GM18498 (cell line): ENCODE results near the gene STAT1.

Experiments
- ATAC-seq: cut with Tn5 transposase; IDR thresholded peaks from one replicate; pipeline ENCODE4 v1.9.1; 2021; ENCODE audit warnings: mild to moderate bottlenecking, moderate library complexity; ENCODE audit not compliant: unreplicated experiment

STAT1 gene

DNA sequence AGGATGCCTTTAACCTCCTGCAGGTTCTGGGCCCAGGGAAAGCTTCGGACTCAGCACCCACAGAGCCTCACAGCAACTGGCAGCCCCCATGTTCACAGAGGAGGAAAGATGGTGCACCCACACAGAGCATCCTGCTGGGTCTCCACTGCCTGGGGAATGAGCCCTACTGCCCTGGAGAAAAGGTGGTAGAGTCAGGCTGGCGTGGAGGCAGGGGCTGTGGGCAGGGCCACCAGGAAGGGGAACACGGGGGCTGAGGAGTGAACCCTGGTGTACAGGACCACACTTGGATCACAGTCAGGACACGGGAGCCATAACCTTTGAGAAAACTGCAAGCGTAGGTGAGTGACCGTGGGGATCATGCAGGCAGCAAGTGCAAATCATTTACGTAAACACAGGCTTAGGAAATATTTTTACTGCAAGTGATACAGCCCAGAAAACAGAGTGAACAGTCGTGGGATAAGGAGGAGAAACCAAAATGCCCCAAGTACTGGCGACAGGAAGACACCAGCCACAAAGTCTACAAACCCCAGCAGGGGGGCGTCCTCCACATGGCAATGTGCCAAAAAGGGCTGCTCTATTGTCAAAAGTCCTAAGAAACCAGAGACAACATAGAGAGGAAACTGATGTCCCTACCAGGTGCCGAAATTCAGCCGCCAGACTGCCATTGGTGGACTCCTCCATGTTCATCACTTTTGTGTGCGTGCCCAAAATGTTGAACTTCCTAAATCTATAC, 27.6 kb downstream of the STAT1 start:
- no peak for ATAC-seq

DNA sequence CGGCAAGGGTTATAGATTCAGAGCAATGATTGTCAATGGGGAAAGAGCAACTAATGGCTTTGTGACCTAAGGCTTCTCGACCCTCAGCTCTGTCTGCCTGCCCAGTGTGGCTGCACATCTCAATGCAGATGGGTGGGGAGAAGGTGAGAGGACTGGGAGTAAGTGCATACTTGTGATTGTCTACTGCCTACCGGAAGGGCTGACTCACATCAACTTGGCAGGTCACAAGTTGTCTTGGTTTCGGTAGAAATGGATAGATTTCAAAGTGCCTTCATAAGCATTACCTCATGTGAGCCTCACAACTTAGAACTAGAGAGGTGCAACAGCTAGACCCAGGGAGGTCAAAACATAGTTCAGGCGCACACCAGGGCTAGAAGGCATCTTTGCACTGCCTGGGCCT, 29.4 kb downstream of the STAT1 start:
- ATAC-seq, result no peak

GRCh38 chr2:190982262-190983034, 31.5 kb downstream of the STAT1 start:
- no peak for ATAC-seq

GRCh38 chr2:190981733-190982132, 32.2 kb downstream of the STAT1 start:
- no peak for ATAC-seq

- ATAC-seq, result no peak
Observed at GRCh38 chr2:190981333-190981732, 32.6 kb downstream of the STAT1 start.

DNA sequence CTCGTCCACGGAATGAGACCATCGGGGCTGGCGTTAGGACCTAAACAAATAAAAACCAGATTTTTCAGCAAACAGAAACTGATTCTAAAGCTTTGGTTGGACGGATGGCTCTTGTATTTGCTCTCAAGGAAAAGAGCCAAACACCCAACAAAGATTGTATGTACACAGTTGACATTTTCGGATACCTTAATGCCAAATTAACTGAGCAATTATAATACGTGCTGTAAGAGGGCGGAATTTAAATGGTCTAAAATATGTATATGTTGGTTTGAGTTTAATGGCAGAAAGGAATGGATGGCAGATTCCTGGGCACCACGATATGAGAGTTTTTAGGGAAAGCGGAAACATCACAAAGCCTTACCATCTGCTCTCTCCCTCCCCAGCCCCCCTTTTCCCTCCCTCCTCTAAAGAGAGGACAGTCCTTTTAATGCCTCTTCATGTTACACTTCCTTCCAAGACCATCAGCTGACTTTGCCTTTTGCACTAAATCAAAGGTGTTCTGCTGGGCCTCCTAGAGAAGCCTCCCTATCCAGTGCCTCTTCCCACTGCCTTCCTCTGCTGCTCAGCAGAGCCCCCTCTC, 33.3 kb downstream of the STAT1 start:
- ATAC-seq, result no peak

DNA sequence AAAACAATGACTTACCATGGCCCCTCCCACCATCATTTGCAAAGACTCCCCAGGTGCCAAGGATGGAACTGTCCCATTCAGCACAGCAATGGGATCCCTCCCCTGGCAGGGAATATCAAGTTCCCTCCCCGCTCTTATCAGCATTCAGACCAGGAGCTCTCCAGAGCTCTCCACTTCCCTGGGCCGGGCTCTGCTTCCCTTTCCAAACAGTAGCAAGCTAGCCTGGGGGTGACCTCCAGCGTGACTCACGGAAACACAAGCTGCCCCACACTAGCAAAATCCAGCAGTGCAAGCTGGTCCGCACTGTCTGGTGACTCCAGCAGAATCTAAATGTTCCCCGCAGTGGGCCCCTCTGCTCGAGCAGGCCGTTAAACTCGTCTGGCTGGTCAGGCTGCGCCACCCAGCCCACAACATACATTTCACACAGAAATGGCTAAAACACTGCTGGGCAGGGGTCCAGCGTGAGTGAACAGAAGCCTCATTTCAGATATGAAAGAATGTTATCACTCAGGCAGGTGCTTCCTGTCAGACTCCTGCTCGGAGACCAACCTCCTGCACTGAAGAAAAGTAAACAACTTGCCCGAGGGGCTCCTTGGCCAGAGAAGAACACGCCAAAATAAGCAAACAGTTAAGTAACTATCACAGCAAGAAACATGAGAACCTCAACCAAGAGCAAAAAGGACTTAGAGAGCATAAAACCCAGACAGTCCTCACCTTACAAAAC, 33.9 kb downstream of the STAT1 start:
- ATAC-seq, result no peak

- ATAC-seq, result no peak
Observed at GRCh38 chr2:190978389-190979053, 35.5 kb downstream of the STAT1 start.

GRCh38 chr2:190977505-190977904, 36.5 kb downstream of the STAT1 start:
- no peak for ATAC-seq

GRCh38 chr2:190976521-190976920, 37.5 kb downstream of the STAT1 start:
- no peak for ATAC-seq

- no peak for ATAC-seq
Observed at GRCh38 chr2:190974629-190975361, 39.2 kb downstream of the STAT1 start.

DNA sequence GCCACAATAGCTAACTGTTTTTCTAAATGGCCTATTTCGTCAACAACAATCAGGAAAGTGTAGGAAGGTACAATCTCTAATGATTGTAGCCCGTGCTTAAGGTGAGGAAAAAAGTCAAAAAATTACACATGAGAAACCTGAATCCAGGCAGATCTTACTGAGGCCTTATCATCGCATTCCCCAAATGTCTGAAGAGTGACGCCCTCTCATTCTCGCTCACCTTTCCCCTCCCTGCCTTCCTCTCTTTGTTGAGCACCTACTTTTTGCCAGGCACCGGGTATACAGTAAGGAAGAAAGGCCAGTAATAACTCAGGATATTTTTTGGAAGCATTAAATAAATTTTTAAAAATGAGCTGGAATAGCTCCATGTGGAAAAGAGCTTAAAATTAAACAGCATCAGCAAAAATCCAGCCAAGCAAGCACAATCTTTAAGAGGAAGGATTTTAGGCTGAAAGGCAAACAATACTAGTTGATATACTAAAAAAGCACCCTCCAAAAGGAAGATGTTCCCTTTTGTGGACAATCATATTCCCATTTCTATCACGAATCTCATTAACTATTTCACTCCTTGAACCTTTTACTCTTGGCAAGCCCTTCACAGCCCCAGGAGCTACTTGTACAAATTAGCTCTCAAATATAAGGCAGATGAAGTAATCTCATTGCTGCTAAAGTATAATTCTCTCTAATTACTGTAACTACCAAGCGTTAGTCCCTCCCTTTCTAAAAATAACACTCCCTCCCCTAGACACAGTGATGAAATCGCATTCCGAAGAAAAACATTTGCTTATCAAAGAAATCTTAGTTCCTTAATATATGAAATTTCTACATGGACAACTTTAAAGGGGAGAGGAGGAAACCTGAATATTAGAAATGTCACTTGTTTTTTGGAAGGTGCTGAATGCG, 40.0 kb downstream of the STAT1 start:
- ATAC-seq, result no peak

DNA sequence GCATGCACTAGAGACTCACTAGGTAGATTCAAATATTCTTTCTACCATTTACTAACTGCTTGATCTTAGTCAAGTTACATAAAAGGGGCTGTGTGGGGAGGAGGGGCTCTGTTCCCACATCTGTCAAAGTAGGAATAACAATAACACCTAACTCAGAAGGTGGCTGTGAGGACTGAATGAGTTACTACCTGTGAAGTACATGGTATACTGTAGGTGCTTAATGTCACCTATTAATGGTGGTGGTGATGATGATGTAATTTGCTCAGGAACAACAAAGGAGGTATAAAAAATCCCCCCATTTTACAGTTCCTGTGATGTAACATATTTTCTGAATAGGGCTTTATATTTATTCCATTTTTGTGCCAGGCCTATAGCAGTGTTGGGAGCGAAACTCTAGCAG, 40.7 kb downstream of the STAT1 start:
- no peak for ATAC-seq

DNA sequence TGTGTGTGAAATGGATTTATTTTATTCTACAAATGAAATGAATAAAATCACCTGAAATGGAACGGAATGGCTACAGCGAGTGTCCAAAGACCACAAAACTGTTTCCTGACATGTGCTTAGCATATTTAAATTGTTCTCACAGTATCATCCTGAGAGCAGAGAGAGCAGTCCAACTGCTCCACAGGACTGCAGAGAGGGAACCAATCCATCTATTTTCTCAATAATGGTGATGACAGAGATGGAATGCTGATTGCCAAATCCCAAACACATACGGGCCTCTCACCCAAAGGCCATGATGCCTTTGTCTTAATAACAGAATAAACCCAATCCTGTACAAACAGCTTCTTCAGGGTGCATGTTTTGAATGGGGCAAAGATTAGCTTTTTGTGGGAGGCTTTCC, 41.1 kb downstream of the STAT1 start:
- no peak for ATAC-seq

- no peak for ATAC-seq
Observed at GRCh38 chr2:190972213-190972612, 41.8 kb downstream of the STAT1 start.

- ATAC-seq, result no peak
Observed at GRCh38 chr2:190970873-190971506, 43.0 kb downstream of the STAT1 start.

GRCh38 chr2:190970160-190970559, 43.8 kb downstream of the STAT1 start:
- ATAC-seq, result no peak

DNA sequence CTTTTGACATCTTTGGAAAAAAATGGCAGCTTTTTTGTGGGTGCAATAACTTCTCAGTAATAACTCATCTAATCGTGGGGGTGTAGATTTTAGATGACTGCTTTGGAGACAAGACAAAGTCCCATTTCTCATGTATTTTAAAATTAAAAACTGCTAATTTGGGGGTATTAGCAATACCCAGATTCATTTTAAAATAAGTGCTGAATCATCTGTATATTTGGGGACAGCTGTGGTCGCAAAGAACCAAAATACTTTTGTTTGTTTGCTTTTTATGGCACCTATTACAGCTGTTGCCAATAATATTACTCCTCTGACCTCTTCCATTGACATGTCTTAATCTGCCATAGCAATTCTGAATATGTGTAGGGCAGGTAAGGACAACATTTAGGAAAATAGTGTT, 45.4 kb downstream of the STAT1 start:
- ATAC-seq, result no peak
